ENCODE results near the gene ING1. TPM values are rescaled to one million over a fixed set of nuclear protein-coding genes. Genes with fewer than 3 reads are reported as not detected.

The ING1 gene
- total and polyA plus RNA-seq, 5 donors, result 6.2 to 8.7 (median 7.3) TPM

Other genes starting within 250 kb of the ING1 start
- 10 to 100 TPM; 10.5 to 15.3 (median 12.3) TPM for gene RAB20, start 152.0 kb upstream of the ING1 start, total RNA-seq
- gene RAB20, start 152.0 kb upstream of the ING1 start, polyA plus RNA-seq, result 11.8 TPM
- 10 to 100 TPM; 24.4 to 28.6 (median 26.5) TPM for gene NAXD, start 98.2 kb upstream of the ING1 start, total RNA-seq
- gene NAXD, start 98.2 kb upstream of the ING1 start, polyA plus RNA-seq, result 22.6 TPM
- 10 to 100 TPM; 36.5 to 50.2 (median 37.4) TPM for gene CARS2, start 7.6 kb upstream of the ING1 start, total RNA-seq
- gene CARS2, start 7.6 kb upstream of the ING1 start, polyA plus RNA-seq, result 51.0 TPM
- 10 to 100 TPM; 56.5 to 90.9 (median 61.6) TPM for gene ANKRD10, start 201.4 kb downstream of the ING1 start, total RNA-seq
- gene ANKRD10, start 201.4 kb downstream of the ING1 start, polyA plus RNA-seq, result 41.1 TPM